Measurements from ENCODE around the gene QRSL1.
A peak's percentile ranks its signal among the peaks of the same experiment; 100 is the strongest.
"Not testable (repeated sequence)": the region's sequence is repeated elsewhere in the genome, so short reads cannot be mapped to it uniquely, and the experiment has no call there.

The QRSL1 gene

GRCh38 chr6:106623039-106623438 is 6.3 kb upstream of the QRSL1 start:
- DNase-seq, result no peak

GRCh38 chr6:106626485-106626884 is 2.9 kb upstream of the QRSL1 start:
- no peak for DNase-seq

GRCh38 chr6:106627760-106628159 is 1.6 kb upstream of the QRSL1 start:
- not testable (repeated sequence) for DNase-seq

DNA sequence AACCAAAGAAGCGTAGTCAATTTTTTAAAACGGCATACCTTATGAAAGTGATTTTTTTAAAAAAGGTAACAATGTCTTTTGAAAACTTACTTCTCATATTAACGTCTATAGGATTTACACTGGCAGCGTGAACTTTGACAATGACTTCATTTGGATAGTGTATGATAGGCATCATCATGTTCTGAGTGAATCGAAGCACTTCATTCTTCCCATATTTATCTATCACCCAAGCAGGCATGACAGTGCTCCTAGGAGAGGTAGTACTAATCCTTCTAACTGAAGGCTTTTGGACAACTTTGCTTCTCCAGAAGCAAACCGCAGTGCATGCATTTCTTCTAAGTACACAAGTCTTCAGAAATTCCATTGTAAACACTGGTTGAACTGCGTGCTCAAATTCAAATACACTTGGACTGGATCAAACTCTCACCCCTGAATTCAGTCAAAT is 698 bp upstream of the QRSL1 start:
- peak in 1 of 5 experiments; percentile 32 for DNase-seq

- no peak for DNase-seq
Measured at GRCh38 chr6:106629859-106630163, 433 bp downstream of the QRSL1 start.

DNA sequence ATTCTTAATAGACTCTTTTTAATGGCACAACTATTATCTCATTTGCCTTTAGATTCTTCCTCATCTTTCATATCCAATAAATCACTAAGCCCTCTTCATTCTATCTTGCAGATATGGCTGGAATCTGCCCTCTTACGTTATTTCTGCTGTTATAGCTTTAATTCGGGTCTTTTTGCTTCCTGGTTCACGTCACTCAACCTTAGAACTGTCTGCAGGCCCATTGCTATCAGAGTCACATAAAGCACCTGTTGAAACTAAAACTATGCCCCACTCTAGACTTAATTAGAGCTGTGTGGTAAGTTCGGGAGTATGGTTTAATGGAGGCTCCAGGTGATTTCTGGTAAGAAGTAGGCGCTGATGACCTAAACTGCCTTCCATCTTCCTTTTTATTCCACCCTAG is 988 bp downstream of the QRSL1 start:
- peak in 1 of 5 experiments; percentile 46 for DNase-seq

- DNase-seq, result no peak
Measured at GRCh38 chr6:106631346-106631745, 2.0 kb downstream of the QRSL1 start.

GRCh38 chr6:106634565-106634964 is 5.2 kb downstream of the QRSL1 start:
- no peak for DNase-seq

DNA sequence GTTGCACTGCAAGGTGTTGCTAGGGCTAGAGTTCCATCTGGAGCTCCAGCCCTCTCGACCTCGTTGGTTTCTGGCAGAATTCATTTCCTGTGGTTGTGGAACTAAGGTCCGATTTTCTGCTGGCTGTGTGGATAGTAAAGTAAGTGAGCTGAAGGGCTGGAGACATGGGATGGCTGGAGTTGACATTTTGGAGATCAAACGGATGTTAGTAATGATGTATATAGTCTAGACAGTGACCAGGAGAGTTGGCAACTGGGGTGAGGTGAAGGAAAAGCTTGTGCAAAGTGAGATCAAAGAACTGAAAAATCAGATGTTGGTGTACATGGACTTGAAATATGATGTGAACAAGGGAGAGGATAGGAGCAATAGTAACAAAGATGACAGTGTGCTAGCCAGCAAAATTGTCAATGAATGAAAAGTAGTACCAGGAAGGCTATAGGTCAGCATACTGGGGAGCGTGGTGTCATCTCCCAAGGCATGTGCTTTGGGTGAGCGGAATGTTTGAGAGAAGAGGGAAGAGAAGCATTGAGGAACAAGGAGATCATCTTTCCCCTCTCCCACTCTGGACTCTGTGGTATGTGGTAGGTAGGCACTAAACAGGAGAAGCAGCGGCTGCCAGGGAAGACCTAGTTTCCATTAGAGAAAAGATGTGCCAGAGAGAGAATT is 7.8 kb downstream of the QRSL1 start:
- DNase-seq, result no peak

DNA sequence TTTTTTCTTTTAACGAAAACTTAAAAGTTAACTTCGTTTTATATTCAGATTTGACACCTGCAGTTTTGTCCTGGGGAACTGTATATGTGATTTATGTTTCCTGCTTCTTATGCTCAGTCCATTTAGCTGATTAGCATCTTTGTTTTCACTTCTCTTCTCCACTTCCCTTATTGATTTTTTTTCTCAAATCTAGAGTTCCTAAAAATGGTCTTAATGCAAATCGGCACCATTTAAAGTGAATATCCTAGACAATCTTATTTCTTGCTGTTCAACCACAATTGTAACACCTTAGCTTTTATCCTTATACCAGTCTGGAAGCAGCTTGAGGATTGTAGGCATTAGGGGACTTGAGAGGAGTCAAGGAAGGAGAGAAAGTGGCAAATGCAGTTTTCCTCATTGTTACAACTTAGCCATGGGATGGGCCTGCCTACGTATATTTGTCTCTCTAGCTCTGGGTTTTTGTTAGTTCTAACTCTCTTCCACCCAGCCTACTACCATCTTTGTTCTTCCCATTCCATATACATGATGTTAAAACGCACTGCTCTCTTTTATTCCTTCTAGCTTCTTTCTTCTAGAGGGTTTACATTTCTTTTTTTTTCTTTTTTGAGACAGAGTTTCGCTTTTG is 8.5 kb downstream of the QRSL1 start:
- DNase-seq, result peak in 1 of 5 experiments; percentile 20

DNA sequence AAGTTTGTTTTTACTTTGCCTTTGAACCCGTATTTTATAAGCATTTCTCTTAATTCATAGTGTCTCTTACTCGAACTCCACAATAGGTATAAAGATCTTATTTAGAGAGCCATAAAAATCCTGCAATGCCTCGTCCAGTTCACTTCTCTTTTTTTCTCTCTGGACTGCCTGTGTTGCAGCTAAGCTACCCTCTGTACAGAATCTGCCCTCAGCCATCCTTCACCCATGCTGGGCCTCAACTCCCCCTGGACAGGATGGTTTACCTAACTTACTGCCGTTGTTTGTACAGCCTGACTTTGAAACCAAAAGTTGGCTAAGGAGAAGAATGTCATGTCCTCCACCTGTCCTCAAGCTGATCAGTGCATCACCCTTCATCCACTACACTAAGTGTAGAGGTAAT is 10.4 kb downstream of the QRSL1 start:
- DNase-seq, result no peak

- no peak for DNase-seq
Measured at GRCh38 chr6:106642476-106642875, 13.1 kb downstream of the QRSL1 start.

- DNase-seq, result no peak
Measured at GRCh38 chr6:106643061-106643460, 13.7 kb downstream of the QRSL1 start.

DNA sequence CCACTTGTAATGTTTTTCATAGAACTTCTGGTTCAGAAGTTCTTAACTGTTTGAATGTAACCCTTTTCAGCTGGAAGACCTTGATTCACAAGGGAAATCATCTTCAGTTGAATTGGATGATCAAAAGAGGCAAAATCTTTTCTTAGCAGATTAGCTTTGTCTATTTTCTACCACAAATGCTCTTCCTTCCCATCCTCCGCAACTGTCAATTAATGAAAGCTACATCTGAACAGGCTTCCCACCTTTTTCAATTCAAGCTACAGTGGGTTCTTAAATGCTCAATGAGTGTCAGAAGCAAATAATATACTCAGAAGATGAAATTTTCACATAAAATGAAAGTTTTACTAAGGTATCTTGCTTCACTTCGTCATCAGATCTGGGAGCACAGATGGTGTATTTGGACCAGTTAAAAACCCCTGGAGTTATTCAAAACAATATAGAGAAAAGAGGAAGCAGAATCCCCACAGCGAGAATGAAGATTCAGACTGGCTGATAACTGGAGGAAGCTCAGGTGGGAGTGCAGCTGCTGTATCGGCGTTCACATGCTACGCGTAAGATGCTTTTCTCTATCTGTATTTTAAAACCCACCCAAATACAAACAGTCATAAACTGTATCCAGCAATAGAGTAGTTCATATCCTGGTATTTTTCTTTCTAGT is 19.4 kb downstream of the QRSL1 start:
- no peak for DNase-seq

- peak in 1 of 5 experiments; percentile 25 for DNase-seq
Measured at GRCh38 chr6:106658469-106658868, 29.1 kb downstream of the QRSL1 start.

DNA sequence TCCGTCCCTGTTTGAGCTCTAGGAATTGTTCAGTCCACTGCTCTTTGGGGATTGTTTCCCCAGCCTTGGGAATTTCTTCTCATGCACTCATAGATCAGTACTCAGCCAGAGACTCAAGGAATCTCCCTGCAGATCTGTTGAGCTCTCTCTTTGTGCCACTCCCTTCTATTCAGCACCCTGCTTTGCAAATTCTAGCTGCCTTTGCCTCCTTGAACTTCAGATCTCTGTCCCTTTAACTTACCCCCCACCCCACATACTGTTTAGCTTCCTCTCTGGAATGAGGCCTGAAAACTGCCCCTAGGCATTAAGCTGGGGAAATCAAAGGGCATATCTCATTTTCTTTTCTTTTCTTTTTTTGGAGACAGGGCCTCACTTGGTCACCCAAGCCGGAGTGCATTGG is 30.5 kb downstream of the QRSL1 start:
- DNase-seq, result no peak

- DNase-seq, result no peak
Measured at GRCh38 chr6:106662458-106662857, 33.1 kb downstream of the QRSL1 start.

DNA sequence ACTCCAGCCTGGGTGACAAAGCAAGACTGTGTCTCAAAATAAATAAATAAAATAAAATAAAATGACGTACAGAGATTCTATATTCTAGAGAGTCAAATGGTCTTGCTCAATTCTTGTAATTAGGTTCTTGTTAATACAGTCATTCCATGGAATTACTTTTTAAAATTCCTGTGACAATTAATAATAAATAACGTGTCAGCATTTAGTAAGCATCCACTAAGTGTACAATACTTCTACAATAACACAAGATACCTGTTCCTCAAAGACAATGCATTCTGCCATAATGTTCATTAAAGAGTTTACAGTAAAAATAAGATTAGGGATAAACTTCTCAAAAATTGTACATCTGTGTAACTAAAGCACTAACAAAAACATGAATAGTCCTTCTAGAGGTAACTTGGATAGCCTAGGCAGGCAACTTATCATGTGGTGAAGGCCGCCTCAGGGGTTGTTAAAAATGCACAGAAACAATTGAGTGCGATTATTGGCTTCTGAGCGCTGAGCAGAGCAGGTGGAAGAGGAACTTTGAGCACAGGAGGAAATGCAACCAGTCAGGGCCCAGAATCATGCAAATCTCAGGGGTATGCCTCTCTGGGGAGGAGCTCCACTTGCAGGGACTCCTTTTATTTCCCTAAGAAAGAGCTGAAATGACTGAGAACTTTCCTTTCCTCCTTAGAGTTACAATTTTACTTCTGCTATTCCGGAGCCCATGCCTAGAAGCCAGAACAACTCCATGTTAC is 37.1 kb downstream of the QRSL1 start:
- DNase-seq, result no peak

GRCh38 chr6:106667022-106667402 is 37.6 kb downstream of the QRSL1 start:
- DNase-seq, result no peak

DNA sequence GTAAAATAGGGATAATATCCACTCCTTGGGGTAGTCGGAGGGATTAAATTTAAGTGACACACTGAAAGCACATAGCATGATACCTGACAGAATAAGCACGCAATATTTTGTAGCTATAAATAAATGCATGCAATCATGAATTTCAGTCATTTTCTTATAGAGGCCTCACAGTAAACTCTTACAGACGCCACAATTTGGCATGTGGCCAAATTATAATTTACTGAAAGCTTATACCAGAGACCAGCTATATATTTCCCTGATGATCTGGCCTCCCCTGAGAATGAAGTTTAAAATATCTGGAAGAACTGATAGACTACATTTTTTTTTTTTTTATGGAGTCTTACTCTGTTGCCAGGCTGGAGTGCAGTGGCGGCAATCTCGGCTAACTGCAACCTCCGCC is 40.9 kb downstream of the QRSL1 start:
- DNase-seq, result no peak

DNA sequence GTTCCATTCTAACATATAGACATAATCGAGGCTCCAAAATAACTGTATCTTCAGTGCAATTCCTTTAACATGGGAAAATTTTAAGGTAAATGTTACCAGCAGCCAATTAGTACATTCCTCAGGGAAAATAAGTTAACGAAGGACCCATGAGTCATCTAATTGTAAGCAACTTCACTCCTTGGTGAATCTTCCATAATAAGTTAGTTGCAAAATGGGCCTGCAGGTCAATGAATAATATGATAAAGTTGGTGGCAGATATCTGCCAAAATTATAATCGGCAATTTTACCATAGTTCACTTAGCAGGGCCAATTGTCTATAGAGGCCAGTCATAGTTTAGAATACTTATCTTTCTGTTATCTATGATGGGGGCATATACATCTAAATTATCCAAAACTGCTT is 42.3 kb downstream of the QRSL1 start:
- DNase-seq, result no peak

DNA sequence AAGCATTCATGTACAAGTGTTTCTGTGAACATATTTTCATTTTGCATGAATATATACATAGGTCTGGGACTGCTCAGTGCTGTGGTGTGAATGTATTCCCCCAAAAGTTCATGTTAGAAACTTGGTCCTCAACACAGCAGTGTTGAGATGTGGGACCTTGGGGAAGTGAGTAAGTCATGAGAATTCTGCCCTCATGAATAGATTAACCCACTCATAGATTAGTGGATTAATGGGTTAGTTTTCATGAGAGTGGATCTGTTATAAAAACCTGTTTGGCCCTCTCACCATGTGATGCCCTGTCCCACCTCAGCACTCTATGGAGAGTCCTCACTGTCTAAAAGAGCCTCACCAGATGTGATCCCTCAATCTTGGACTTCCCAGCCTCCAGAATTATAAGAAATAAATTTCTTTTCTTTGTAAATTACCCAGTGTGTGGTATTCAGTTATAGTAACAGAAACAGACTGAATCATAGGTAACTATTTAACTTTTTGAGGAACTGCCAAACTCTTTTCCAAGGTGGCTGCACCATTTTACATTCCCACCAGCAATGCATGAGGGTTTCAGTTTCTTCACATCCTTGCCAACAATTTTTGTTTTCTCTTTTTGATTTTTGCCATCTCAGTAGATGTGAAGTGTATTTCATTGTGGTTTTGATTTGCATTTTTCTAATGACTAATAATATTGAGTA is 45.3 kb downstream of the QRSL1 start:
- no peak for DNase-seq

GRCh38 chr6:106677282-106677681 is 47.9 kb downstream of the QRSL1 start:
- no peak for DNase-seq
